ENCODE results near the gene VAV3. TPM values are rescaled to one million over a fixed set of nuclear protein-coding genes. Genes with fewer than 3 reads are reported as not detected.

Gene VAV3
- total RNA-seq, 1 experiment from 2014 or later: not detected

DNA sequence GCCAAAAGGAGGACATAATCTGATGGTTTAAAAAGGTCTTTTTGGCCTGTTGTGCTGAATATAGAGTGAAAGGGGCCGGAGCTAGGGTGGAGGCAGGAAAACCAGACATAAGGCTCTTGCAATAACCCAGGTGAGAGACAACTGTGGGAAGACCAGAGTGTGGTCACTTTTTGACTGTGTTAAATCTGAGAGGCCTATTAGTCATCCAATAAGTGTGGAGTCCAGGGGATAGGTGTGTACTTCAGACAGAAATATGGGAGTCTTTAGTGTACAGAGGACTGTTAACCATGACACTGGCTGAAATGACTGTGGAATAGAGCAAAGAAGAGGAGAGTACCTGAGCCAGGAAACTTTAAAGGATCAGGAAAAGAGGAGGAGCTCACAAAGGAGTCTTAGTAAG, 89.3 kb downstream of the VAV3 start:
- Histone ChIP-seq H3K4me3 (replicated peaks in 1 of 2; ENCODE audit: low read depth in 1 of 2, low read length in 2 of 2) (no peak overlapping the region), H3K27me3 (ENCODE audit: insufficient read depth, low read length) (peaks cover 12% of the 10 kb centered on the region), H3K36me3 (ENCODE audit: control insufficient read depth in 1 of 2, insufficient read depth in 2 of 2, low read length in 2 of 2) (no peaks in the 10 kb centered on the region), H3K27ac (ENCODE audit: low read depth, low read length) (no peak overlapping the region), H3K9ac (ENCODE audit: low read length) (no peak overlapping the region), H3K4me2 (ENCODE audit: low read length) (no peak overlapping the region), H3K9me2 (ENCODE audit: insufficient read depth) (no peaks in the 10 kb centered on the region), H3K9me3 (ENCODE audit: control insufficient read depth in 1 of 2, insufficient read depth in 1 of 2, low read depth in 1 of 2, low read length in 2 of 2) (no peaks in the 10 kb centered on the region), H4K20me1 (ENCODE audit: insufficient read depth) (no peaks in the 10 kb centered on the region), H3K79me2 (ENCODE audit: insufficient read depth, low read length) (no peaks in the 10 kb centered on the region), H3K4me1 (ENCODE audit: control insufficient read depth in 1 of 2, insufficient read depth in 2 of 2, low read length in 2 of 2) (no peaks in the 10 kb centered on the region), H2AFZ (ENCODE audit: low read depth, low read length, poor library complexity, severe bottlenecking) (no peak overlapping the region)
- ATAC-seq (no peak), DNase-seq (ENCODE audit: low read depth, low spot score) (no peak)
- no TSS peak for BruUV-seq (replicated peaks)
- no peak for TF ChIP-seq EZH2 (IDR thresholded peaks at IDR 0.05)
- no peak for TF ChIP-seq RAD21 (IDR thresholded peaks at IDR 0.05; ENCODE audit: low read depth)
- TF ChIP-seq, protein P1, sequence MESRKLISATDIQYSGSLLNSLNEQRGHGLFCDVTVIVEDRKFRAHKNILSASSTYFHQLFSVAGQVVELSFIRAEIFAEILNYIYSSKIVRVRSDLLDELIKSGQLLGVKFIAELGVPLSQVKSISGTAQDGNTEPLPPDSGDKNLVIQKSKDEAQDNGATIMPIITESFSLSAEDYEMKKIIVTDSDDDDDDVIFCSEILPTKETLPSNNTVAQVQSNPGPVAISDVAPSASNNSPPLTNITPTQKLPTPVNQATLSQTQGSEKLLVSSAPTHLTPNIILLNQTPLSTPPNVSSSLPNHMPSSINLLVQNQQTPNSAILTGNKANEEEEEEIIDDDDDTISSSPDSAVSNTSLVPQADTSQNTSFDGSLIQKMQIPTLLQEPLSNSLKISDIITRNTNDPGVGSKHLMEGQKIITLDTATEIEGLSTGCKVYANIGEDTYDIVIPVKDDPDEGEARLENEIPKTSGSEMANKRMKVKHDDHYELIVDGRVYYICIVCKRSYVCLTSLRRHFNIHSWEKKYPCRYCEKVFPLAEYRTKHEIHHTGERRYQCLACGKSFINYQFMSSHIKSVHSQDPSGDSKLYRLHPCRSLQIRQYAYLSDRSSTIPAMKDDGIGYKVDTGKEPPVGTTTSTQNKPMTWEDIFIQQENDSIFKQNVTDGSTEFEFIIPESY (IDR thresholded peaks at IDR 0.05; ENCODE audit: extremely low read depth, insufficient replicate concordance, low read length): no peak
- no peak for TF ChIP-seq SIN3A (IDR thresholded peaks at IDR 0.05; ENCODE audit: low read depth)
- no peak for TF ChIP-seq CBX3 (IDR thresholded peaks at IDR 0.05; ENCODE audit: low read depth)
- TF ChIP-seq SRF (IDR thresholded peaks at IDR 0.05; ENCODE audit: low read depth): no peak
- no peak for TF ChIP-seq ZFX (IDR thresholded peaks at IDR 0.05)
- no peak for TF ChIP-seq POLR2AphosphoS5 (IDR thresholded peaks at IDR 0.05; ENCODE audit: low read depth, low read length)
- POLR2A ChIA-PET: no interaction called here
- intact Hi-C loops (cut with micrococcal nuclease): no loop called here
- CTCF ChIA-PET: no interaction called here
- RAD21 ChIA-PET (ENCODE audit: low non-redundant PET in 1 of 2, low total read pairs in 2 of 2, uncharacterized antibody in 2 of 2, unreplicated experiment in 2 of 2): no interaction called here

DNA sequence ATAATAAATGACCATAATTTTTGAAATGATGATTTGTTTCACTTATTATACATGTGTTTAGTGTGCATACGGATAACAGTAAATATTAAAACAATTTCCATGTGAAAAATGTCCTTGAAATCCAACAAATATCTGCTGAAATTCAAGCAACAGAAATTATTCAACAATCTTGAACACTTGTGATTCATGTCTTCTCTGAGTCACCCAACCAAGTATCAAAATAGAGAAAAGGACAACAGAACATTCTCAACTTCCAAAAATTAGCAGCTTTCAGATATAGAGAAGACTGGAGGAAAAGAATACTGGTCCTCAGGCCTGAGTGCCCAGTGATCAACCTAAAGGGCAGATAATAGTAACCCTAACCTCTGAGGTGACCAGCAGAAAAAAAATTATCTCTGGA, 90.8 kb downstream of the VAV3 start:
- no peak overlapping the region for H3K27ac ChIP-seq (ENCODE audit: low read depth, low read length)
- DNase-seq (ENCODE audit: low read depth, low spot score) (no peak), ATAC-seq (no peak)
- no peak overlapping the region for H3K4me2 ChIP-seq (ENCODE audit: low read length)
- no peak overlapping the region for H2AFZ ChIP-seq (ENCODE audit: low read depth, low read length, poor library complexity, severe bottlenecking)
- no peak overlapping the region for H3K4me3 ChIP-seq (replicated peaks in 1 of 2; ENCODE audit: low read depth in 1 of 2, low read length in 2 of 2)
- POLR2A ChIA-PET: no interaction called here
- intact Hi-C loops (cut with micrococcal nuclease): no loop called here
- no TSS peak for BruUV-seq (replicated peaks)
- no peaks in the 10 kb centered on the region for H3K9me3 ChIP-seq (ENCODE audit: control insufficient read depth in 1 of 2, insufficient read depth in 1 of 2, low read depth in 1 of 2, low read length in 2 of 2)
- H4K20me1 ChIP-seq (ENCODE audit: insufficient read depth): no peaks in the 10 kb centered on the region
- peaks cover 8% of the 10 kb centered on the region for H3K27me3 ChIP-seq (ENCODE audit: insufficient read depth, low read length)
- no peak overlapping the region for H3K9ac ChIP-seq (ENCODE audit: low read length)
- CTCF ChIA-PET: no interaction called here
- H3K36me3 ChIP-seq (ENCODE audit: control insufficient read depth in 1 of 2, insufficient read depth in 2 of 2, low read length in 2 of 2): no peaks in the 10 kb centered on the region
- H3K4me1 ChIP-seq (ENCODE audit: control insufficient read depth in 1 of 2, insufficient read depth in 2 of 2, low read length in 2 of 2): no peaks in the 10 kb centered on the region
- no peaks in the 10 kb centered on the region for H3K9me2 ChIP-seq (ENCODE audit: insufficient read depth)
- no peaks in the 10 kb centered on the region for H3K79me2 ChIP-seq (ENCODE audit: insufficient read depth, low read length)
- RAD21 ChIA-PET (ENCODE audit: low non-redundant PET in 1 of 2, low total read pairs in 2 of 2, uncharacterized antibody in 2 of 2, unreplicated experiment in 2 of 2): no interaction called here
- TF ChIP-seq YY1 (IDR thresholded peaks at IDR 0.05; ENCODE audit: extremely low read depth, insufficient replicate concordance, low read depth, low read length): no peak
- no peak for TF ChIP-seq ZFX (IDR thresholded peaks at IDR 0.05)
- TF ChIP-seq FOSL1 (IDR thresholded peaks at IDR 0.05; ENCODE audit: low read depth): no peak
- no peak for TF ChIP-seq CBX3 (IDR thresholded peaks at IDR 0.05; ENCODE audit: low read depth)
- no peak for TF ChIP-seq POLR2AphosphoS5 (IDR thresholded peaks at IDR 0.05; ENCODE audit: low read depth, low read length)
- TF ChIP-seq SP1 (IDR thresholded peaks at IDR 0.05; ENCODE audit: low read depth): no peak
- TF ChIP-seq TCF7L2 (IDR thresholded peaks at IDR 0.05; ENCODE audit: borderline replicate concordance, extremely low read depth, insufficient read depth, insufficient read length): no peak
- no peak for TF ChIP-seq RAD21 (IDR thresholded peaks at IDR 0.05; ENCODE audit: low read depth)
- TF ChIP-seq, protein P2, sequence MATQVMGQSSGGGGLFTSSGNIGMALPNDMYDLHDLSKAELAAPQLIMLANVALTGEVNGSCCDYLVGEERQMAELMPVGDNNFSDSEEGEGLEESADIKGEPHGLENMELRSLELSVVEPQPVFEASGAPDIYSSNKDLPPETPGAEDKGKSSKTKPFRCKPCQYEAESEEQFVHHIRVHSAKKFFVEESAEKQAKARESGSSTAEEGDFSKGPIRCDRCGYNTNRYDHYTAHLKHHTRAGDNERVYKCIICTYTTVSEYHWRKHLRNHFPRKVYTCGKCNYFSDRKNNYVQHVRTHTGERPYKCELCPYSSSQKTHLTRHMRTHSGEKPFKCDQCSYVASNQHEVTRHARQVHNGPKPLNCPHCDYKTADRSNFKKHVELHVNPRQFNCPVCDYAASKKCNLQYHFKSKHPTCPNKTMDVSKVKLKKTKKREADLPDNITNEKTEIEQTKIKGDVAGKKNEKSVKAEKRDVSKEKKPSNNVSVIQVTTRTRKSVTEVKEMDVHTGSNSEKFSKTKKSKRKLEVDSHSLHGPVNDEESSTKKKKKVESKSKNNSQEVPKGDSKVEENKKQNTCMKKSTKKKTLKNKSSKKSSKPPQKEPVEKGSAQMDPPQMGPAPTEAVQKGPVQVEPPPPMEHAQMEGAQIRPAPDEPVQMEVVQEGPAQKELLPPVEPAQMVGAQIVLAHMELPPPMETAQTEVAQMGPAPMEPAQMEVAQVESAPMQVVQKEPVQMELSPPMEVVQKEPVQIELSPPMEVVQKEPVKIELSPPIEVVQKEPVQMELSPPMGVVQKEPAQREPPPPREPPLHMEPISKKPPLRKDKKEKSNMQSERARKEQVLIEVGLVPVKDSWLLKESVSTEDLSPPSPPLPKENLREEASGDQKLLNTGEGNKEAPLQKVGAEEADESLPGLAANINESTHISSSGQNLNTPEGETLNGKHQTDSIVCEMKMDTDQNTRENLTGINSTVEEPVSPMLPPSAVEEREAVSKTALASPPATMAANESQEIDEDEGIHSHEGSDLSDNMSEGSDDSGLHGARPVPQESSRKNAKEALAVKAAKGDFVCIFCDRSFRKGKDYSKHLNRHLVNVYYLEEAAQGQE (IDR thresholded peaks at IDR 0.05; ENCODE audit: low read depth): no peak
- no peak for TF ChIP-seq JUND (IDR thresholded peaks at IDR 0.05)
- no peak for TF ChIP-seq ELF1 (IDR thresholded peaks at IDR 0.05; ENCODE audit: borderline replicate concordance, low read depth)
- TF ChIP-seq, protein P3, sequence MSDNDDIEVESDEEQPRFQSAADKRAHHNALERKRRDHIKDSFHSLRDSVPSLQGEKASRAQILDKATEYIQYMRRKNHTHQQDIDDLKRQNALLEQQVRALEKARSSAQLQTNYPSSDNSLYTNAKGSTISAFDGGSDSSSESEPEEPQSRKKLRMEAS (IDR thresholded peaks at IDR 0.05): no peak
- TF ChIP-seq ZNF274 (IDR thresholded peaks at IDR 0.05; ENCODE audit: low read depth, low read length): no peak
- TF ChIP-seq SRF (IDR thresholded peaks at IDR 0.05; ENCODE audit: low read depth): no peak
